Heart left ventricle (tissue), 16 donors: ENCODE results near the gene CPE. TPM values are rescaled to one million over a fixed set of nuclear protein-coding genes. Genes with fewer than 3 reads are reported as not detected.

Source experiments
- ATAC-seq, 4 donors: fragments of 200-7000 bp; cut with Tn5 transposase; one replicate each; pipeline ENCODE4 v1.9.1; 2020 to 2022; ENCODE audit warnings: moderate library complexity in 4 of 4, mild to moderate bottlenecking in 3 of 4, moderate number of reproducible peaks in 1 of 4
- DNase-seq, 5 donors: peaks; one replicate each; pipeline ENCODE4 v3.0.0-alpha.2; 2020
- H3K27ac ChIP-seq, 12 donors: fragments of 200-600 bp; sonication (generic) in 4 of 12; one replicate each; pipeline versions ENCODE4 v1.5.0 to v1.8.0; 2016 to 2022; ENCODE audit warnings: mild to moderate bottlenecking in 2 of 12
- H3K27me3 ChIP-seq, 9 donors: fragments of 200-600 bp; sonication (generic) in 2 of 9; one replicate each; pipeline versions ENCODE4 v1.5.1 to v1.8.0; 2016 to 2022; ENCODE audit warnings: mild to moderate bottlenecking in 3 of 9
- H3K36me3 ChIP-seq, 9 donors: fragments of 200-600 bp; sonication (generic) in 2 of 9; one replicate each; pipeline versions ENCODE4 v1.5.0 to v1.8.0; 2018 to 2022; ENCODE audit warnings: mild to moderate bottlenecking in 2 of 9
- H3K4me1 ChIP-seq, 12 donors: fragments of 200-600 bp; sonication (generic) in 4 of 12; one replicate each; pipeline versions ENCODE4 v1.5.0 to v1.8.0; 2016 to 2022; ENCODE audit warnings: mild to moderate bottlenecking in 3 of 12
- H3K4me3 ChIP-seq, 12 donors: fragments of 200-600 bp; sonication (generic) in 4 of 12; one replicate each; pipeline versions ENCODE4 v1.5.0 to v1.8.0; 2017 to 2022; ENCODE audit warnings: mild to moderate bottlenecking in 9 of 12, moderate library complexity in 4 of 12
- H3K9me3 ChIP-seq, 12 donors: fragments of 200-600 bp; sonication (generic) in 4 of 12; one replicate each; pipeline versions ENCODE4 v1.5.0 to v1.8.0; 2016 to 2022; ENCODE audit warnings: mild to moderate bottlenecking in 1 of 12
- CTCF ChIP-seq, 12 donors: fragments of 200-600 bp; sonication (generic) in 4 of 12; IDR thresholded peaks; one replicate each; pipeline versions ENCODE4 v1.5.0 to v1.8.0; 2018 to 2022; ENCODE audit warnings: antibody characterized with exemption in 12 of 12, mild to moderate bottlenecking in 5 of 12
- POLR2A ChIP-seq, 2 donors: fragments of 450-650 bp; IDR thresholded peaks; one replicate each; pipeline ENCODE4 v1.6.1; 2017; ENCODE audit warnings: antibody characterized with exemption in 2 of 2, mild to moderate bottlenecking in 2 of 2, moderate library complexity in 2 of 2
- WGBS, 4 donors: extraction: QIAGEN DNeasy Blood & Tissue Kit in 2 of 4; methylation state at CpG; one replicate each; pipeline versions ENCODE4 v1.1.5 to v1.1.7; 2013 to 2018; 5-methylcytosine and 5-hydroxymethylcytosine counted together
- intact Hi-C, 10 donors: fragments of 100-400 bp; cut with DNase I; formaldehyde crosslinking; loops; one replicate each; pipeline versions ENCODE4 v1.11.1 to v1.14.2; 2022
- polyA plus RNA-seq, 2 donors: library from polyadenylated mRNA; stranded (reverse); fragments of 200-250 nt; gene quantifications; one replicate each; pipeline ENCODE4 v1.2.3, GENCODE V29; 2013
- total RNA-seq, 9 donors: library from RNA; depleted of rRNA in 2 of 9; stranded (reverse); fragments of >200 nt in 2 of 9; fragmentation: NEBNext Ultra II Directional in 3 of 9; extraction: Animal tissue kit (Norgen Biotek cat#: 25700) in 3 of 9; gene quantifications; one replicate each; pipeline versions ENCODE4 v1.1.0 to v1.2.4, GENCODE V29; 2016 to 2023
- donor health status: ischemic (EF 13 %, LVEDD 7.1; RV severe dilation, severe dysfunction).
- donor health status: healthy with polysubstance abuse.
- donor health status: DM: no; HTN: yes; CAD: no.
- donor health status: DM: no; HTN: no; CAD: no.
- donor health status: ischemic (EF 25% LVEDD 6.9; RV normal size, moderate dysfunction).
- donor health status: ischemic (EF 25% LVEDD 5.7; RV mildly dilated, moderate dysfunction).
- donor health status: healthy.
- donor health status: DM: yes; HTN: yes; CAD: no.
- donor health status: ischemic (EF 35%, LVEDD 5.7; RV mildly dilated, moderate dysfunction).
- donor health status: nonischemic (EF 11% LVEDD 7.7; RV severe dilation, severe dysfunction).
- donor health status: DM: yes; HTN: yes; CAD: no.
- donor health status: PGD.
- donor health status: ischemic (EF 29% LVEDD 5.4; RV normal size, mild dysfunction).
- donor health status: nonischemic (EF 23%, LVEDD 6.1; RV moderate dilation, normal function).

CPE gene
- total and polyA plus RNA-seq, 11 donors: 13.3 to 115 (median 28.4) TPM

GRCh38 chr4:165364452-165365080, 14.2 kb upstream of the CPE start:
- DNase-seq: no peak
- Histone ChIP-seq H3K9me3 (no peaks in the 10 kb centered on the region), H3K27ac (no peak overlapping the region), H3K36me3 (no peaks in the 10 kb centered on the region), H3K4me3 (no peak overlapping the region), H3K27me3 (peaks cover 0 to 14% (median 0%) of the 10 kb centered on the region in 9 donors), H3K4me1 (peaks cover 0 to 12% (median 0%) of the 10 kb centered on the region in 12 donors)
- intact Hi-C loops: no loop called here
- ATAC-seq: no peak
- TF ChIP-seq POLR2A (IDR thresholded peaks at IDR 0.05): no peak
- TF ChIP-seq CTCF (IDR thresholded peaks at IDR 0.05): no peak
- WGBS, 4 donors: 56 to 65% (median 61%) methylated on average over 2 of the region's 2 CpGs

GRCh38 chr4:165367040-165367439, 11.8 kb upstream of the CPE start:
- TF ChIP-seq POLR2A (IDR thresholded peaks at IDR 0.05): no peak
- no peak for TF ChIP-seq CTCF (IDR thresholded peaks at IDR 0.05)
- H3K4me1 ChIP-seq: no peaks in the 10 kb centered on the region
- H3K27ac ChIP-seq: no peak overlapping the region
- DNase-seq (no peak), ATAC-seq (no peak)
- H3K4me3 ChIP-seq: no peak overlapping the region
- peaks cover 0 to 6% (median 0%) of the 10 kb centered on the region in 9 donors for H3K27me3 ChIP-seq
- intact Hi-C loops: no loop called here
- no peaks in the 10 kb centered on the region for H3K9me3 ChIP-seq
- 88 to 93% (median 89%) methylated on average over 4 of the region's 4 CpGs for WGBS, 4 donors
- no peaks in the 10 kb centered on the region for H3K36me3 ChIP-seq

- ATAC-seq: no peak
These were observed 10.7 kb upstream of the CPE start for GRCh38 chr4:165368114-165368513.

GRCh38 chr4:165368567-165368966, 10.2 kb upstream of the CPE start:
- H3K36me3 ChIP-seq: no peaks in the 10 kb centered on the region
- no peaks in the 10 kb centered on the region for H3K4me1 ChIP-seq
- H3K9me3 ChIP-seq: peaks cover 0 to under 1% (median 0%) of the 10 kb centered on the region in 12 donors
- DNase-seq: no peak
- WGBS, 4 donors: 89 to 97% (median 93%) methylated on average over 1 of the region's 1 CpG
- H3K4me3 ChIP-seq: no peak overlapping the region
- intact Hi-C loops: no loop called here
- no peak for TF ChIP-seq CTCF (IDR thresholded peaks at IDR 0.05)
- no peak for TF ChIP-seq POLR2A (IDR thresholded peaks at IDR 0.05)
- H3K27me3 ChIP-seq: no peaks in the 10 kb centered on the region
- H3K27ac ChIP-seq: no peak overlapping the region
- ATAC-seq: no peak

More at GRCh38 chr4:165368114-165368513, 10.7 kb upstream of the CPE start:
- no peak overlapping the region for H3K27ac ChIP-seq
- no peaks in the 10 kb centered on the region for H3K36me3 ChIP-seq
- H3K4me3 ChIP-seq: no peak overlapping the region
- no peaks in the 10 kb centered on the region for H3K9me3 ChIP-seq
- intact Hi-C loops: no loop called here
- DNase-seq: no peak
- 83 to 100% (median 90%) methylated on average over 1 of the region's 1 CpG for WGBS, 4 donors
- no peak for TF ChIP-seq CTCF (IDR thresholded peaks at IDR 0.05)
- TF ChIP-seq POLR2A (IDR thresholded peaks at IDR 0.05): no peak
- no peaks in the 10 kb centered on the region for H3K4me1 ChIP-seq
- no peaks in the 10 kb centered on the region for H3K27me3 ChIP-seq
